T-helper 1 cell (primary cell): ENCODE data around the gene GZMM.

ENCODE experiments used
- DNase-seq, 5 donors: peaks; one replicate each; pipeline ENCODE4 v3.0.0-alpha.2; 2012 to 2020

GZMM gene

DNA sequence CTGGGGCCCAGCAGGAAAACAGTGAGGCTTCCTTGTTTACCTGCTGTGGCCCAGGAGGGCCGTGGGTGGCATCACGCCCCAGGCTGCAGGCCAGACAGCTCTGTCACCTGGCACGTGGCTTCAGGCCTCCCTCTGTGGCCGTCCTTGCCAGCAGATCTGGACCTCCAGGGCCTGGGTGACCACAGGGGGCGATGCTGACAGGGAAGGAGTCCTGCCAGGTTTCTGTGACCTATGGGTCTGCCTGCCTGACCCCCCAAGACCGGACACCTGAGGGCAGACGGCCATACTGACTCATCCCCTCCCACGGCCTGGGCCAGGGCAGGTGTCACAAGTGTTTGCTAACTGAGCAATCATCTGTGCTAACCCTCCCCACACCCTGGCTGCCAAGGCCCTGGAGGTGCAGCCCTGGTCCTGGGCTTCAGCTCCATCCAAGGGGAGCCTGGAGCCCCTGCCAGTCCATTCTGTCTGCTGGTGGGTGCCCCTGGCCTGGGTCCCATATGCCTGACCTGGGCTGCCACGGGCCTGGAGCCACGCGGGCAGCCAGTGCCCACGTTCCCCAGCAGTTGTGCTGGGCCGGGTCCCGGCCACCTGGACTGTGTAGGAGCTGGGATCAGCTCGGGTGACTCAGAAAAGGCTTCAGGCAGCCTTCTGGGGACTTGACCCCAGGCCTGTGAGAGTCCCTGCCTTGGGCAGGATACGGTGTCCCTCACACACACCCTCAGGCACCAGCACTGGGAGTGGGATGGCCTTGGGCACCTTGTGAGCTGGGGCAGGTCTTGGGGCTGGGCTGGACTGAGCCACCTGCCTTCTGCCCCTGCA, 8.6 kb upstream of the GZMM start:
- no peak for DNase-seq

DNA sequence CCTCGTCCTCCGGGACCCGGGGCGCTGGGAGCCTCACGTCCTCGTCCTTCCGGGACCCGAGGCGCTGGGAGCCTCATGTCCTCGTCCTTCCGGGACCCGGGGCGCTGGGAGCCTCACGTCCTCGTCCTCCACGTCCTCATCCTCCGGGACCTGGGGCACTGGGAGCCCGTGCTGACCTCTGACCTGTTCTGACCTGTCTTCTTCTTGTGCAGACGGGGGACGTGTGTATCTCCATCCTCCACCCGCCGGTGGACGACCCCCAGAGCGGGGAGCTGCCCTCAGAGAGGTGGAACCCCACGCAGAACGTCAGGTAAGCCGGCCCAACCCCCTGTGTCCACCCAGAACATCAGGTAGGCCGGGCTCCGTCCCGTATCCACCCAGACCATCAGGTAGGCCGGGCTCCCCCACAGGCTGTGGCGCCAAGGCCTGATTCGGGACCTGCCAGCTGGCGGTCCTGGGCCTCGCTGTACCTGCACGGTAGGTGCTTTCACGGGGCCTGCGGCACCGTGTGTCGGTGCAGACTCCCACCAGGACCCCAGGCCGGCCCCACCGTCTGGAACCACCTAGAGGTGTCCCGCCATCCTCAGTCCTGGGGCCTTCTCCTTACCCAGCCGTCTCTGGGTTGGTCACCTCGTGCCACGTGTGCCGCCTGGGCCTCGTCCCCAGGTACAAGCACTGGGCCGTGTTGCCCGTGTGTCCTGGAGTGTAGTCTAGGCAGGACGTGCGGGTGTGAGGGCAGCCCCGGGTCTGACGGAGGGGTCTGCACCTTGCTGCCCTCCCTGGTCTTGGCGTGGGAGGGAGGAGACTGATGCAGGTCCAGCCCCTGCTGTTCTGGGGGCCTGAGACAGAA, 7.6 kb upstream of the GZMM start:
- DNase-seq: no peak

DNA sequence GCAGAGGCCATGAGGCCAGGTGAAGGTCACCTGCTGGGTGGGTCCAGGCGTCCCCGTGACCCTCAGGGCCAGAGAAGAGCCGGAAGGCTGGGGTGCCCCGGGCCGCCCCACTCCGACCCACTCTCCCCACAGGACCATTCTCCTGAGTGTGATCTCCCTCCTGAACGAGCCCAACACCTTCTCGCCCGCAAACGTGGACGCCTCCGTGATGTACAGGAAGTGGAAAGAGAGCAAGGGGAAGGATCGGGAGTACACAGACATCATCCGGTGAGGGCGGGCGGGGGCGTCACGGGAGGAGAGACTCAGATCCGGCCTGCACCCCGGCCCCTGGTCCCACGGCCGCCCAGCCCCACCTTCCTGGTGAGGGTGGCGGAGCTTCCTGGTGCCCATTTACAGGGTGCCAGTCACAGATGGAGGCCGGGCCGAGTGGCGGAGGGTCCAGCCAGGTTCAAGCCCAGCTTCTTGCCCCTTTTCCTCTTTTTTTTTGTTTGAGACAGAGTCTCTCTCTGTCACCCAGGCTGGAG, 6.9 kb upstream of the GZMM start:
- no peak for DNase-seq

DNA sequence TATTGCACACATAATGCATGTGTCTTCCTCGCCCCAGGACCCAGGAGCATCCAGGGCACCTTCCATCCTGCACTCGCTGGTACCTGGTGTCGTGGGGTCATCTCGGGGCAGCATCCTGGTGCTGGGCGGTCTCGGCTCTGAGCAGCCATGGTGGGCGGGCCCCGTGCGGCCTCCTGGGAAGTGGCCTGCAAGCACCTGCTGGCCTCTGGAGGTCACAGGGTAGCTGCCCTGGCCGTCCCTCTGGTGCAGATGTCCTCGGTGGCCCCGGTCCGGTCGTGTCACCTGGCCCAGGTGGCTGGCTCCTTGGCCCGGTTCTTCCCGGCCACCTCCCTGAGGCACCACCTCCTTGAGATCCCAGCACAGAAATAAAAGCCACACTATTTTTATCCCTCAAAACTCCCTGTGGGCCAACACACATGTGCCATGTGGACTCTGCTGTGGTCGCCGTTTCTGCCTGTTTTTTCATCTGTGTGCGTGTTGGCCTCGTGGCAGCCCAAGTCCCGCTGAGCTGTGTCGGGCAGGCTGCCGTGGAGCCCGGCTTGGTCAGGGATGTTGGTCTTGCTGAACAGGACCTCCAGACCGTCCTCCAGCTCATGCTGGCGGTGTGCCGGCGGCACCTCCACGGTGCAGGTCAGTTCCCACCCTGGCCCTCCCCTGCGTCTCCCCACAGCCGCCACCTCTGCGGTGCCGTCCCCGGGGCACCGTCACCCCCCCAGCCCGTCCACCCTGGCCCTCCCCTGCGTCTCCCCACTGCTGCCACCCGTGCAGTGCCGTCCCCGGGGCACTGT, 5.0 kb upstream of the GZMM start:
- DNase-seq: no peak

DNA sequence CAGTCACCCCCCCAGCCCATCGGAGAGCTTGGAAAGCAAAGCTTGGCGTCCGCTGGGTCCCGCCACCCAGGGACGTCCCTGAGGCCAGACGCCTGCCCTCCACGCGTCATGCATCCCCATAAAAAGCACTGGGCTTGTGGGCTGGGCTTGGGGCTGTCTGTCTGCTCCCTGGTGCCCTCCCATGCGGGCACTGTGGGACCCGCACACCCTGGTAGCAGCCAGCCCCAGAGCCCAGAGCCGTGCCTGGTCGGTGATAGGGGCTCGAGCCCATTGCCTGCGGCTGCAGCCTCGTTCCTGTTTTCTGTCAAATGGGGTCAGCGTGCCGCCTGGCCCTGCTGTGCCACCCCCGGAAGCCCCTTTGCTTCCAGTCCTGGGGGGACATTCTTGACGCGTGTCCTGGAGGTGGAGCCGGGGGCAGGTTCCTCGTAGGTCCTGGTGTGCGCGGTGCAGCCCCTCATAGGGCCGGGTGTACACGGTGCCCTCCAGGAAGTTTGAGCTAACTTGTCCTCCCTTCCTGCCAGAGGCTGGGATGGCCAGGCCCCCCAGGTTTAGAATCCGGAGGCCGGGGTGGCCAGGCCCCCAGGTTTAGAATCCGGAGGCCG, 4.3 kb upstream of the GZMM start:
- DNase-seq: no peak

DNA sequence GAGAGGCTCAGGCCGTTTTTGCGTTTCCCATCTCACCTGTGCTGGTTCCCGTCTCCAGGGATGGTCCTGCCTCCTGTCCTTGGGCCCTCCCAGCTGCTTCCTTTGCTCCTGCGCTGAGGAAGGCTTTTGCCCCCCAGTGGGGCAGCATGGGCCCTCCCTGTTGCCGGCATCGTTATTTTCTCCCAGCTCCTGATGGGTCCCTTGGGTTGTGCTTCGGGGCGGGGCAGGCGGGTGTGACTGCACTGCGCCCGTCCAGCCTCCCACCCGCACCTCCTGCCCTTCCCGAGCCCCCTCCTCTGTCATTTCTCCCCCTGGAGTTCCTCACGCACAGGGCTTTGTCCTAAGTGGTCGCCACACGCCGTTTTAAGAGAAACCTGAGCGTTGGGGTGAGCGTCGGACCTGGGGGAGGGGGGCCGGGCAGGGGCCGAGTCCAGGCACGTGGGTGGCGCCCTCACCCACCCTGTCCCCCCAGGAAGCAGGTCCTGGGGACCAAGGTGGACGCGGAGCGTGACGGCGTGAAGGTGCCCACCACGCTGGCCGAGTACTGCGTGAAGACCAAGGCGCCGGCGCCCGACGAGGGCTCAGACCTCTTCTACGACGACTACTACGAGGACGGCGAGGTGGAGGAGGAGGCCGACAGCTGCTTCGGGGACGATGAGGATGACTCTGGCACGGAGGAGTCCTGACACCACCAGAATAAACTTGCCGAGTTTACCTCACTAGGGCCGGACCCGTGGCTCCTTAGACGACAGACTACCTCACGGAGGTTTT, 2.8 kb upstream of the GZMM start:
- DNase-seq: no peak

DNA sequence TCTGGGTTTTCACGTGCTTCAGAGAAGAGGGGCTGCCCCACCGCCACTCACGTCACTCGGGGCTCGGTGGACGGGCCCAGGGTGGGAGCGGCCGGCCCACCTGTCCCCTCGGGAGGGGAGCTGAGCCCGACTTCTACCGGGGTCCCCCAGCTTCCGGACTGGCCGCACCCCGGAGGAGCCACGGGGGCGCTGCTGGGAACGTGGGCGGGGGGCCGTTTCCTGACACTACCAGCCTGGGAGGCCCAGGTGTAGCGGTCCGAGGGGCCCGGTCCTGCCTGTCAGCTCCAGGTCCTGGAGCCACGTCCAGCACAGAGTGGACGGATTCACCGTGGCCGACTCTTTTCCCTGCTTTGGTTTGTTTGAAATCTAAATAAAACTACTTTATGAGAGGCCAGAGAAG, 2.2 kb upstream of the GZMM start:
- DNase-seq: no peak

DNA sequence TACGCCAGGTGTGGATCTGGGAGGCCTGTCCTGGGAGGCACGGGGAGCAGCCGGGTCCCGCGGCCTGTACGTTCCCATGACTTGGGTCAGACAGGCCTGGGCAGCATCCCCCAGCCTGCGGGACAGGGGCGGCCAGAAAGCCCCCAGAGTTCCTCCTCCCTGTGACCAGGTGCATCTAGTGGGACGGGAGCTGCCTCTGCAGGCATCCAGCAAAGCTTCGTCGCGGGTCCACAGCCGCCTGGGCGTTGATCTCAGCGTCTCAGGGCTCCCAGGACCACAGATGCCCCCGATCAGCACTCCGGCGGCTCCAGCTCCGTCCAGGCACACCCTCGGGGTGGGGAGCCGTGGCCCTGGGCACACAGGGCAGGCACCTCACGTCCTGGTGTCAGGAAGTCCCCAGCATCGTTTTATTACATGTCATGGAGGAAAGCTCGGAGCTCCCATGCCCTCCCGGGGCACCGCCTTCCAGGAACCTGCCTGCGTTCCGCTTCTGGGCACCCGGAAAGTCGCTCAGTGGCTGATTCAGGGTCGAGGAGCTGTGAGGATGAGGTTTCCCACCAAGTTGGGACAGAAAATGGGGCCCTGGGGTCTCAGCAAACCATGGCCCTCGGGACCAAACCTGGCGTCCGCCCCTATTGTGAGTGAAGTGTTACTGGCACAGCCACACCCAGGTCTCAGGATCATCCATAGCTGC, 1.5 kb upstream of the GZMM start:
- no peak for DNase-seq

DNA sequence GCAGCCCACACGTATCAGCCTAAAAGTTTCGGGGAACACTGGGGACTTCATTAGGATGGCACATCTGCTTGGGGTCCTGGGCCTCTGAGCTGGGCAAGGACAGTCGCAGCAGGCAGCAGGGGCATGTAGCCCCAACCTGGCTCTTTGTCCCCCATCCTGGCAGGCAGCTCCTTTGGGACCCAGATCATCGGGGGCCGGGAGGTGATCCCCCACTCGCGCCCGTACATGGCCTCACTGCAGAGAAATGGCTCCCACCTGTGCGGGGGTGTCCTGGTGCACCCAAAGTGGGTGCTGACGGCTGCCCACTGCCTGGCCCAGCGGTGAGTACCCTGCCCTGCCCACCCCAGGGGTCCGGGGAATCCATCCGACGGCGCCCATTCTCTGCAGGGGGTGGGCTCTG, 3.3 kb downstream of the GZMM start:
- DNase-seq: no peak

DNA sequence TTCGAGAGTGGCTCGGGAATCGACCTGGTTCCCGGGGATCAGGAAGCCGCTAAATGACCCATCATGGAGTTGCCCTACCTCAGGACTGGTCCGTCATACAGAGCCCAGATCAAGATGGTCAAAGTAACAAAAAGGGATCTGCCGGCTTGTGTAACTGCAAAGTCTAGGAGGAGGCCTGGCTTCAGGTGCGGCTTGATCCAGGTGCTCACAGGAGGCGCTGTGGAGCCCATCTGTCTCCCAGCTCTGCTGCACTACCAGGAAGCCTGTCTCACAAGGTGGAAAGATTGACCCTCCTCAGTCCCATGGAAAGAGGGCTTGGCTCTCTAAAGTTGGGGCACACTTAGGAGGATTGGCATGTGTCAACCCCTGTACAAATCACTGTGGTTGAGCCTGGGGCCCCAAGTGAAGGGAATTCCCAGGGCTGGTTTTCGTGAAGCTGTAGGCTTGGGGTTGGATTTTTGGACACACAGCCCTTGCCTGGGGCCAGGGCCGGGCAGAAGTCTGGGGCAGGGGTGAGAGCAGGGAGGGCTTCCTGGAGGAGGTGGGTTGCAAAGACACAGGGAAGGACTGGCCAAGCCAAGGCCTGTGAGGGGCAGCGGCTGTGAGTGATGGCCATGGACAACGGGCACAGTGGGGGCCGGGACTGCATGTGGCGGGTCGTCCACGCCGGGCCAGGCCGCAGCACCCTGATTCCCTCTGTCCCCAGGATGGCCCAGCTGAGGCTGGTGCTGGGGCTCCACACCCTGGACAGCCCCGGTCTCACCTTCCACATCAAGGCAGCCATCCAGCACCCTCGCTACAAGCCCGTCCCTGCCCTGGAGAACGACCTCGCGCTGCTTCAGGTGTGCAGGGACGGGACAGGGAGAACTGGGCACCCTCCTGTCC, 4.2 kb downstream of the GZMM start:
- no peak for DNase-seq

DNA sequence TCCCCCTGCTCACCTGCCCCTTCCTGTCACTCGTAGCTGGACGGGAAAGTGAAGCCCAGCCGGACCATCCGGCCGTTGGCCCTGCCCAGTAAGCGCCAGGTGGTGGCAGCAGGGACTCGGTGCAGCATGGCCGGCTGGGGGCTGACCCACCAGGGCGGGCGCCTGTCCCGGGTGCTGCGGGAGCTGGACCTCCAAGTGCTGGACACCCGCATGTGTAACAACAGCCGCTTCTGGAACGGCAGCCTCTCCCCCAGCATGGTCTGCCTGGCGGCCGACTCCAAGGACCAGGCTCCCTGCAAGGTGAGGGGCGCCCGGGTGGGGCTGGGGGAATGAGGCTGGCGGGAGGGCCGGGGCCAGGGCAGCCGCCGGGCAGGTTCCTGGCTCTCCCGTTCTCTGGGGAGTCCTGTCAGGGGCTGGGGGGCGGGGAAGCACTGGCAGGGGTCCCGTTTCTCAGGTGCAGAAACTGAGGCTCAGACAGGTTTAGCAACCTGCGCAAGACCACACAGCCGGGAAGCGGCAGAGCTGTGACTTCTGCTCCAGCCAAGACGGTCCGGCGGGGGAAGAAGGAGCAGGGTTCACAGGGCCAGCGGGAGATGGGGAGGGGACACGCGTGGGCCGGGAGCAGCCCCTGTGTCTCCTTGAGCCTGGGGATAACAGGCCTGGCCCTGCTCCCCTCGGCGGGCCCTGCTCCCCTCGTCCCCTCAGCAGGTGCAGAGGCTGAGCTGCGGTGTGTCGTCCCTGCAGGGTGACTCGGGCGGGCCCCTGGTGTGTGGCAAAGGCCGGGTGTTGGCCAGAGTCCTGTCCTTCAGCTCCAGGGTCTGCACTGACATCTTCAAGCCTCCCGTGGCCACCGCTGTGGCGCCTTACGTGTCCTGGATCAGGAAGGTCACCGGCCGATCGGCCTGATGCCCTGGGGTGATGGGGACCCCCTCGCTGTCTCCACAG, 5.3 kb downstream of the GZMM start:
- DNase-seq: no peak

DNA sequence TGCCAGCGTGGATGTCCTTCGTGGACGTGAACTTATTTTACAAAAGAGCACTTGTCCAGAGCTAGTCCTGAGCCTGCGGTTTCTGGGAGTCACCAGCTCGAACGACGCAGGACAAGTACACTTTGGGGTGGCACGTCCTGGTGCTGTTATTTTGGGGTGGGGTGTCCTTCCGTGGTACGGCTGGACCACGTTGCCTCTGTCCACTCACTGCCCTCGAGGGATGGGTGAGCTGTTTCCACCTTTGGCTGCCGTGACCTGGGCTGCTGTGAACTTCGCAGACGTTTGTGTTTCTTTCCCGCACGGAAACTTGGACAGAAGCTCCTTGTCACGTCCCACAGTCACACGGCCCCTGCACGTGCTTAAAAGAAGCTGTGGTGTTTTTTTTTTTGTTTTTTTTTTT, 11.0 kb downstream of the GZMM start:
- DNase-seq: no peak

DNA sequence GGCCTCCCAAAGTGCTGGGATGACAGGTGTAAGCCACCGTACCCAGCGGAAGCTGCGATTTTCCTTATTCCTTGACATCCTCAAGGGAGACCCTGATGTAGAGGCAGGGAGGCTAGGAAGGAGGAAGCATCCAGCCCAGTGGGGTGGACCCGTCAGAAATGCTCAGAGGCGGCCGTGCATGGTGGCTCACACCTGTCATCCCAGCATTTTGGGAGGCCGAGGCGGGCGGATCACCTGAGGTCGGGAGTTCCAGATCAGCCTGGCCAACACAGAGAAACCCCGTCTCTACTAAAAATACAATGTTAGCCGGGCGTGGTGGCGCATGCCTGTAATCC, 11.6 kb downstream of the GZMM start:
- DNase-seq: no peak

DNA sequence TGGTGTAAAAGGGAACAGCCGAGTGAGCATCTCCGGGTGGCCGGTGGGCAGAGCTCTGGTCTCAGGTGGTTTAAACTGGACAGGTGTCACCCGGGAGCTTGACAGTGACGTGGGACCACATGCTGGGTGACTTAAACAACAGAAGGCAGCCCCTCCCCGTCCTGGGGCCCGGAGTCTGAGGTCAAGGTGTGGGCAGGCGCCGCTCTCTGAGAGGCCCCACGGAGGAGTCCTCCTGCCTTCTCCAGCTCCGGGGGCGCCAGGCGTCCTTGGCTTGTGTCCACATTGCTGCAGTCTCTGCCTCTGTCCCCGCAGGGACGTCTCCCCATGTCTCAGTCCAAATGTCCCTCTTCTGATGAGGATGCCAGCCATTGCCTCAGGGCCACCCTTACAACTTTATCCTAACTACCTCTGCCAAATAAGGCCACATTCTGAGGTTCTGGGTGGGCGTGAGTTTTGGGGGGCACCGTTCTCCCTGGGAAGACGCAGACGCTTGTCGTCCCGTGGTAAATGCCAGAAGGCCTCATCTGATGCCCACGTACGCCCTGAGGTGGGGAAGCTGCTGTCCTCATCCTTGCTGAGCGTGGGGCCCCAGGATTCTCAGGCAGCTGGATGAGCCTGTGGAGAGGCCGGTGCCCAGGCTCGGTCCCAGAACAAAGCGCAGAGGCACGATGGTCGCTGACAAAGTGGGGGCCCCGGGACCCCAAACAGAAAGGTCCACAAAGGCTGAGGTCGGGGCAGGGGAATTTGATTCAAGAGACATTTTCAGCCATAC, 12.9 kb downstream of the GZMM start:
- no peak for DNase-seq

DNA sequence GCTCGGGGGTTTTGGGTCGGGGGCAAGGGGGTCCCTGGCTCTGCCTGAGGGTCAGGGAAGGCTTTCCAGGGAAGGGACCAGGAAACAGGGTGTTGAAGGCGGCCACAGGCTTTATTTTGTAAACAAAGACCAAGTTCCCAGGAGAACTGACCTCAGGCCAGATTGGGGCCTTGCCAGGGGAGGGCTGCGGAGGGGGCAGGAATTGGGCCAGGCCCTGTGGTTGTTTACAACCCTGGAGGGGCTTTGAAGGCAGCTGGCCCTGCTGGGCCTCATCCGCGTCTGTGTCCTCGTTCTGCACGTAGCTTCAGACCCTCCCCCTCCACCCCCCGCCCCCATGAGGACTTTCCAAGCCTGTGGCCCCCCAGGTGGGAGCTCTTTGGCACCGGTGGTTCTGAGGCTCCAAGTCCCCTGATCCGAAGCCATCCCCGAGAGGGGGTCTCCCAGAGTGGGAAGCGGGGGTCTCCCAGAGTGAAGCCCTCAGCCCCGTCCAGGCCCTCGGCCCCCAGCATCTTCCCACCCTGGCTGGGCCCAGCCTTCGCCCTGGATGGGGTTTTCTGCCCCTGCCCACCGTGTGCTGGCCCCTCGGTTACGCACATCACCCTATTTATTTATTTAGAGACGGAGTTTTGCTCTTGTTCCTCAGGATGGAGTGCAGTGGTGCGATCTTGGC, 15.1 kb downstream of the GZMM start:
- no peak for DNase-seq

DNA sequence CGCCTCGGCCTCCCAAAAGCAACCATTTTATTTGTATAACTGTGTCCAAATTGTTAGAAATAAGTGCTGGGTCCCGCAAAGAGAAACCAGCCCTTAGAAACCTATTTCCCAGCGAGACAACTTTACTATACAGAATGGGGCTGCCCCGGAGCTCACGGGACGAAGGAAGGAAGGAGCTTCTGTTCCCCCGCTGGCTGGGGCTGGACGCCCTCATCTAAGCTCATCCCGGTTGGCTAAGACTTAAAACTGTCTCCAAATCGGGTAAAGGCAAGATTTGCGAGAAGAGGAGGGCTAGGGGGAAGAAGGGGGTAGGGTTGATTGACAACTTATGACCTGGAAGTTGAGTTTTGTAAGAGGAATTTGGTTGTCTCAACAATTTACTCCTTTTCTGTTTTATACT, 16.3 kb downstream of the GZMM start:
- DNase-seq: no peak

DNA sequence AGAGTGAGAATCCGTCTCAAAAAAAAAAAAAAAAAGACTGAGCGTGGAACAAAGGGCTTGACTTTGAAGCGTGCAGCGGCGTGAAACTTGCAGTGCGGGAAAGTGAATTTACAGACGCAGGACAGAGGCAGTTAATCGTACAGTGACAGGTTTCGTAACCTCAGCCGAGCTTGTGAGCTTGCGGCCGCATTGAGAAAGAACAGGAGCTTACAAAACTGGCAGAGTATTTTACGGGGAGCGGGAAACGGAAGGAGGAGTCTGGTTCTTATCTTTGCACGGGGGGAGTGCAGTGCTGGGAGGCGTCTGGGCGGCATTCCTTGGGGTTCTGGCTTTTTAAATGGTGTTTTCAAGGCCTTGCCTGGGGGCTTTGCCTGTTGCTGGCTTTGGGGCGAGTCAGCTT, 22.6 kb downstream of the GZMM start:
- no peak for DNase-seq

DNA sequence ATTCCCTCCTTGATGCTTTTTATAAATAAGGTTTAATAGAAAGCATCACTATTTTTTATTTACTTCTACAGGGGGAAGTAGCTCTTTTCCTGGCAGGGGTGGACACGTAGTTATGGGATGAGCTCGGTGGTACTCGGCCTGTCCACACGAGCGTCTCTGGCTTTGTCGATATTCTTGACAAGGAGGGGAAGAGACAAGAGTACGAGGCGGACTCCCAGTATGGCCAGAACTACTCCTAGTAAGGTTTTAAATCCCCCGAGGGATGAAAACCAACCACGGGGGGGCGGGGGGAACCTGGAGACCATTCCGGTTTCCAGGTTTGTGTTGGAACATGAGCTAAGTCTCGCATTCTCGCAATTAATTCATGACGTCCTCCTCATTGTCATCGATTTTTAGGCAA, 23.0 kb downstream of the GZMM start:
- DNase-seq: no peak
